ENCODE measurements around the gene KIRREL3. TPM values are rescaled to one million over a fixed set of nuclear protein-coding genes. Genes with fewer than 3 reads are reported as not detected.

KIRREL3 gene
- total RNA-seq, 2 experiments from 2014 or later: not detected

DNA sequence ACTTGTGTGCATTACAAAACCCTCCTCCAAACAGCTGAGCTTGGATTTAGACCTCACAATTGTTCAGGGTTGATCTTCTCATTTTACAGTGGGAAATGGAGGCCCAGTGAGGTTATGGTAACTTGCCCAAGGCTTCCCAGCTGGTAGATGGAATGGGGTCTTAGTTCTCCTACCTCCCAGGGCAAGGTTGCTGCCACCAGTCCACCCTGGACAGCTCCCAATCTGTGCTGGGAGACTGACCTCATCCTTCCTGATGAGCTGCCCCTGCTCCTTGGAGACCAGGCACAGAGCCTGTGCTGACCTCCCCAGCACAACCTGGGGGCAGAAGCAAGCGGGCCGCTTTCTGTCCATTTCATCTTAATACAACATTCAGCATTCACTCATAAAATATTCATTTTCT is 454.4 kb downstream of the KIRREL3 start:
- POLR2A ChIA-PET: no interaction called here
- no peak overlapping the region for H3K27ac Mint-ChIP-seq
- no peak for DNase-seq
- peaks cover 5% of the 10 kb centered on the region for H3K27me3 Mint-ChIP-seq (ENCODE audit: low read depth)
- H3K9me3 Mint-ChIP-seq (ENCODE audit: insufficient read depth): no peaks in the 10 kb centered on the region
- ATAC-seq: no peak
- CTCF ChIA-PET: no interaction called here
- H3K4me1 Mint-ChIP-seq (ENCODE audit: low read depth): no peaks in the 10 kb centered on the region
- H3K4me3 Mint-ChIP-seq: no peak overlapping the region
- H3K36me3 Mint-ChIP-seq (ENCODE audit: low read depth): no peaks in the 10 kb centered on the region

- ChIA-PET CTCF (no interaction called here), POLR2A (no interaction called here)
- Mint-ChIP-seq H3K27me3 (ENCODE audit: low read depth) (peaks cover 5% of the 10 kb centered on the region), H3K9me3 (ENCODE audit: insufficient read depth) (no peaks in the 10 kb centered on the region), H3K36me3 (ENCODE audit: low read depth) (no peaks in the 10 kb centered on the region), H3K27ac (no peak overlapping the region), H3K4me3 (no peak overlapping the region), H3K4me1 (ENCODE audit: low read depth) (no peaks in the 10 kb centered on the region)
- ATAC-seq: no peak
- no peak for DNase-seq
Observed at GRCh38 chr11:126545057-126545555, 455.5 kb downstream of the KIRREL3 start.

- ChIA-PET POLR2A (no interaction called here), CTCF (no interaction called here)
- DNase-seq: no peak
- no peaks in the 10 kb centered on the region for H3K9me3 Mint-ChIP-seq (ENCODE audit: insufficient read depth)
- peaks cover 5% of the 10 kb centered on the region for H3K27me3 Mint-ChIP-seq (ENCODE audit: low read depth)
- no peak overlapping the region for H3K4me3 Mint-ChIP-seq
- no peak for ATAC-seq
- H3K36me3 Mint-ChIP-seq (ENCODE audit: low read depth): no peaks in the 10 kb centered on the region
- no peak overlapping the region for H3K27ac Mint-ChIP-seq
- no peaks in the 10 kb centered on the region for H3K4me1 Mint-ChIP-seq (ENCODE audit: low read depth)
Observed at GRCh38 chr11:126544108-126545056, 456.2 kb downstream of the KIRREL3 start.

GRCh38 chr11:126543691-126544090 is 456.9 kb downstream of the KIRREL3 start:
- peaks cover 5% of the 10 kb centered on the region for H3K27me3 Mint-ChIP-seq (ENCODE audit: low read depth)
- H3K9me3 Mint-ChIP-seq (ENCODE audit: insufficient read depth): no peaks in the 10 kb centered on the region
- no peaks in the 10 kb centered on the region for H3K36me3 Mint-ChIP-seq (ENCODE audit: low read depth)
- H3K27ac Mint-ChIP-seq: no peak overlapping the region
- no peak for DNase-seq
- no peaks in the 10 kb centered on the region for H3K4me1 Mint-ChIP-seq (ENCODE audit: low read depth)
- POLR2A ChIA-PET: no interaction called here
- H3K4me3 Mint-ChIP-seq: no peak overlapping the region
- CTCF ChIA-PET: no interaction called here
- ATAC-seq: no peak

DNA sequence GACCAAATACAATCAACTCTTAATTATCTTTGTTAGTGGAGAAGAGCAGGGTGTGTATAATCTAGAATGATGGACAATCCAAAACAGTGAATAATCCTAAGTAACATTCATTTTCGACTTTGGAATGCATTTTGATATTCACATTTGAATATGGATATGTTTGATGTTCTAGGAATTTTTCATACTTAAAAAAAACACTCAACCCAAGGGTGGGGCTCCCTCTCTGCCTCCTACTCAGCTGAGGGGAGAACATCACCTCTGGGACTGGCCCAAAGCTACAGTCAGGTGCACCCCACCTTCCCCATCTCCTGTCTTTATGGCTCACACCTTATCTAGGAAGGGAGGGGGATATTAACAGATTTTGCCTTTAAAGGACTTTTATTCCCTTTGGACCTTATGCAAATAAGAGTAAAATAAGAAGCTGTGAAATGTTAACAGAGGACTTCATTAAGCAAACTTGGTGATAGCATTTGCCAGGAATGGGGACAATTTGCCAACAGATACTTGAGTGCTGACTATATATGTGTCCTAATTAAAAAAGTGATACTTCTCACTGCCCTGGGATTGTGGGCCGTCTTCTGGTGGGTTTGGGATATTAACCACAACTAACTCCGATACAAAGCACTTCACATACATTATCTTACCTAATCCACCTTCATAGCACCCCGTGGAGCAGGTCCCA is 458.1 kb downstream of the KIRREL3 start:
- CTCF ChIA-PET: no interaction called here
- POLR2A ChIA-PET: no interaction called here
- H3K27ac Mint-ChIP-seq: no peak overlapping the region
- H3K36me3 Mint-ChIP-seq (ENCODE audit: low read depth): no peaks in the 10 kb centered on the region
- ATAC-seq (no peak), DNase-seq (no peak)
- no peaks in the 10 kb centered on the region for H3K4me1 Mint-ChIP-seq (ENCODE audit: low read depth)
- peaks cover 5% of the 10 kb centered on the region for H3K27me3 Mint-ChIP-seq (ENCODE audit: low read depth)
- H3K9me3 Mint-ChIP-seq (ENCODE audit: insufficient read depth): no peaks in the 10 kb centered on the region
- no peak overlapping the region for H3K4me3 Mint-ChIP-seq

GRCh38 chr11:126538071-126538470 is 462.5 kb downstream of the KIRREL3 start:
- CTCF ChIA-PET: no interaction called here
- ATAC-seq (no peak), DNase-seq (no peak)
- POLR2A ChIA-PET: no interaction called here
- Mint-ChIP-seq H3K27ac (no peak overlapping the region), H3K4me1 (ENCODE audit: low read depth) (no peaks in the 10 kb centered on the region), H3K27me3 (ENCODE audit: low read depth) (no peaks in the 10 kb centered on the region), H3K36me3 (ENCODE audit: low read depth) (no peaks in the 10 kb centered on the region), H3K4me3 (no peak overlapping the region), H3K9me3 (ENCODE audit: insufficient read depth) (no peaks in the 10 kb centered on the region)

- Mint-ChIP-seq H3K4me3 (no peak overlapping the region), H3K4me1 (ENCODE audit: low read depth) (no peaks in the 10 kb centered on the region), H3K27me3 (ENCODE audit: low read depth) (no peaks in the 10 kb centered on the region), H3K9me3 (ENCODE audit: insufficient read depth) (no peaks in the 10 kb centered on the region), H3K27ac (no peak overlapping the region), H3K36me3 (ENCODE audit: low read depth) (no peaks in the 10 kb centered on the region)
- DNase-seq (no peak), ATAC-seq (no peak)
- POLR2A ChIA-PET: no interaction called here
- CTCF ChIA-PET: no interaction called here
Observed at GRCh38 chr11:126537492-126537891, 463.1 kb downstream of the KIRREL3 start.

DNA sequence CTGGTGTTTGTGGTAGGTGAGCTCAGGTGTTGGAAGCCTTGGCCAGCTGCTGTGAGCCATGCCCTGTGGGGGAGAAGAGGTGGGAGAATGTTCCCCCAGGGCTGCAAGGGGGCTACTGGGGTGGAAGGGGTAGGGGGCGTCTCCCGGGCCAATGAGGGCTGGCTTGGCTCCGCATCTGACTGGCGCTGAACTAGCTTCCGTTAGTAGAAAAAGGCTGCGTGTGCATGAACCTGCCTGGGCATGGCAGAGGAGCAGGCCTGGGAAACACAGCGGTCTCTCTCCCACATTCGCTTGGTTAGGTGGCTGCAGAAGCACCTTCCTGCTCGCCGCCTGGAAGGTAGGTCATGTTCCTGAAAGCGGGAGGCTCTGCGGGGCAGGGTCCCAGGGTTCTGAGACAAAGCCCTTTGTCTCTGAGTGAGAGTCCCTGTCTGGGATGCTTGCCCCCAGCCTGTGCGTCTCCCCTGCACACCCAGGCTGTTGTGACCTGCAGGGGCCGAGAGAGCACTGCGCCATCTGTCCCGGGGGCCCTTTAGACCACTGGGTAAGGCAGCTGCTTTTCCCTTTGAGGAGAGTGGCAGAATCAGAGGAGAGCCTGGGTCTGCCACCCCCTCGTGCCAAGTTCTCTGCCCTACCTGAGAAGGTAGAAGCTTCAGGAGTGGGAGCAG is 466.3 kb downstream of the KIRREL3 start:
- Mint-ChIP-seq H3K27me3 (ENCODE audit: low read depth) (no peaks in the 10 kb centered on the region), H3K4me3 (no peak overlapping the region), H3K27ac (no peak overlapping the region), H3K36me3 (ENCODE audit: low read depth) (no peaks in the 10 kb centered on the region), H3K9me3 (ENCODE audit: insufficient read depth) (no peaks in the 10 kb centered on the region), H3K4me1 (ENCODE audit: low read depth) (no peaks in the 10 kb centered on the region)
- ChIA-PET CTCF (no interaction called here), POLR2A (no interaction called here)
- ATAC-seq (no peak), DNase-seq (no peak)

DNA sequence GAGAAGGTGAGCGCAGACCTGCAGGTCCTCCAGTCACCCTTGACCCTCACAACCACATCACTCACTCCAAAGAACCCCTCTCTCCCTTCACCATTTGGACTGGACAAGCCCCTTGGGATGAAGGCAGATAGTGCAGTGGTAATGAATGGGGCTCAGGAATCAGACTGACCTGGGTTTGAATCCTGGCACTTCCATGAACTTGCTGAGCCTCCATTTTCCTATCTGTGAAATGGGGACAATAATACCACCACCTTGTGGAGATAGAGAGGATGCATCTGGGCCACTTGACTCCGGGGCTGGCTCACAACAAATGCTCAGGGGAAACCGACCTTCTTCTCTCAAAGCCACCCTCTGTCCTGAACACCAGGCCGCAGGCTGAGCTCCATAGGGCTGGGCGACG is 467.0 kb downstream of the KIRREL3 start:
- ChIA-PET CTCF (no interaction called here), POLR2A (no interaction called here)
- ATAC-seq: no peak

DNA sequence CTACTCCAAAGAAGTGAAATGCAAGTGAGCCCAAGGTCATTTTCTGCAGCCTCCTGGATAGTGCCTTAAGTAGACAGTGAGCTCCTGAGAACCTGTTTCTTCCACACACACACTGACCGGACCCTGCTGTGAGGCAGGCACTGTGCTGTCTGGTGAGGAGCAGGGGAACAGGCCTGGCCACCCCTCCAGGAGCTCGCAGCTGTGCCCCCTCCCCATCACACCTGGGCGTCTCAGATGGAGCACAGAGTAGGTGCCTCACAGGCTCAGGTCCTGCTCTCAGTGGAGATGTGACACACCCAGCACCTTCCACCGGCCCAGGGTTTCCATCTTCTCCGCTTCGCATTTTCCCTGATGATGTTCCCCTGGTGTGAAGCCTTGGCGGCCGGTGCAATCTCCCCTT is 470.2 kb downstream of the KIRREL3 start:
- ATAC-seq: no peak
- CTCF ChIA-PET: no interaction called here
- H3K27ac Mint-ChIP-seq: no peak overlapping the region
- H3K4me1 Mint-ChIP-seq (ENCODE audit: low read depth): no peaks in the 10 kb centered on the region
- H3K4me3 Mint-ChIP-seq: no peak overlapping the region
- POLR2A ChIA-PET: no interaction called here
- no peak for DNase-seq
- H3K9me3 Mint-ChIP-seq (ENCODE audit: insufficient read depth): no peaks in the 10 kb centered on the region
- H3K27me3 Mint-ChIP-seq (ENCODE audit: low read depth): no peaks in the 10 kb centered on the region
- no peaks in the 10 kb centered on the region for H3K36me3 Mint-ChIP-seq (ENCODE audit: low read depth)

More for the DNA sequence above, 467.0 kb downstream of the KIRREL3 start:
- Mint-ChIP-seq H3K9me3 (ENCODE audit: insufficient read depth) (no peaks in the 10 kb centered on the region), H3K4me3 (no peak overlapping the region), H3K4me1 (ENCODE audit: low read depth) (no peaks in the 10 kb centered on the region), H3K27ac (no peak overlapping the region), H3K36me3 (ENCODE audit: low read depth) (no peaks in the 10 kb centered on the region), H3K27me3 (ENCODE audit: low read depth) (no peaks in the 10 kb centered on the region)
- no peak for DNase-seq

- Mint-ChIP-seq H3K9me3 (ENCODE audit: insufficient read depth) (no peaks in the 10 kb centered on the region), H3K27me3 (ENCODE audit: low read depth) (no peaks in the 10 kb centered on the region), H3K36me3 (ENCODE audit: low read depth) (no peaks in the 10 kb centered on the region), H3K27ac (no peak overlapping the region), H3K4me3 (no peak overlapping the region), H3K4me1 (ENCODE audit: low read depth) (no peaks in the 10 kb centered on the region)
- POLR2A ChIA-PET: no interaction called here
- no peak for ATAC-seq
- CTCF ChIA-PET: interaction anchor here (0.9 kb wide), 1 partner anchor 48 kb away, joined by 3 read pairs; no protein-coding TSS in a partner anchor
- no peak for DNase-seq
Observed at GRCh38 chr11:126529037-126529436, 471.5 kb downstream of the KIRREL3 start.

DNA sequence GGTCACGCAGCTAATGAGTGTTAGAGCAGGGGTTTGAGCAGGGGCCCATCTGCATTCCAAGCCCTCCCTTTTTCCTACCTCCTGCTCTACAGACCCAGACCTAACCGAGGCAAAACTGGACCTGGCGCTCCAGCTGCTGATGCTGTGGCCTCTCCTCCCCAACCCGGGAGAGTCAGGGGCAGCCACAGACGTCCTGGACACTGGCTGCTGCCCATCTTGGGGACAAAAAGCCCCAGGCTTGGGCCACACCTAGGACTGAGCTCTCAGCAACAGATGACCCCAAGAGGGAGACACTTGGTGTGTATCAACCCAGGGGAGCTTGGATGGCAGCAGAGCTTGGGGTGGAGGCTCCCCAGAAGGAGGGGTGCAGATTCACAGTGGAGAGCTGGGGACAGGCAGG is 472.5 kb downstream of the KIRREL3 start:
- no peak for ATAC-seq
- Mint-ChIP-seq H3K36me3 (ENCODE audit: low read depth) (no peaks in the 10 kb centered on the region), H3K27me3 (ENCODE audit: low read depth) (no peaks in the 10 kb centered on the region), H3K4me3 (no peak overlapping the region), H3K4me1 (ENCODE audit: low read depth) (no peaks in the 10 kb centered on the region), H3K27ac (no peak overlapping the region), H3K9me3 (ENCODE audit: insufficient read depth) (no peaks in the 10 kb centered on the region)
- DNase-seq: no peak
- ChIA-PET POLR2A (no interaction called here), CTCF (interaction anchor here (0.9 kb wide), 1 partner anchor 48 kb away, joined by 3 read pairs; no protein-coding TSS in a partner anchor)

Data from activated CD8-positive, alpha-beta T cell treated with anti-CD3 and anti-CD28 coated beads, Interleukin-2, amount 10 ng/mL, durations not matched to agents 7 days and 5 days (primary cell).